NCI-H2227 (cell line): ENCODE data around the gene BMP8A.
A peak's percentile ranks its signal among the peaks of the same experiment; 100 is the strongest.
"Not testable (repeated sequence)": the region's sequence is repeated elsewhere in the genome, so short reads cannot be mapped to it uniquely, and the experiment has no call there.

Experiments
- DNase-seq: peaks from one replicate; lab custom pipeline; 2025; ENCODE audit not compliant: unreplicated experiment; lab: John Stamatoyannopoulos, UW

The BMP8A gene

GRCh38 chr1:39504436-39504835, 13.0 kb downstream of the BMP8A start:
- not testable (repeated sequence) for DNase-seq

- DNase-seq = no peak
Observed at GRCh38 chr1:39505289-39505688, 13.9 kb downstream of the BMP8A start.

DNA sequence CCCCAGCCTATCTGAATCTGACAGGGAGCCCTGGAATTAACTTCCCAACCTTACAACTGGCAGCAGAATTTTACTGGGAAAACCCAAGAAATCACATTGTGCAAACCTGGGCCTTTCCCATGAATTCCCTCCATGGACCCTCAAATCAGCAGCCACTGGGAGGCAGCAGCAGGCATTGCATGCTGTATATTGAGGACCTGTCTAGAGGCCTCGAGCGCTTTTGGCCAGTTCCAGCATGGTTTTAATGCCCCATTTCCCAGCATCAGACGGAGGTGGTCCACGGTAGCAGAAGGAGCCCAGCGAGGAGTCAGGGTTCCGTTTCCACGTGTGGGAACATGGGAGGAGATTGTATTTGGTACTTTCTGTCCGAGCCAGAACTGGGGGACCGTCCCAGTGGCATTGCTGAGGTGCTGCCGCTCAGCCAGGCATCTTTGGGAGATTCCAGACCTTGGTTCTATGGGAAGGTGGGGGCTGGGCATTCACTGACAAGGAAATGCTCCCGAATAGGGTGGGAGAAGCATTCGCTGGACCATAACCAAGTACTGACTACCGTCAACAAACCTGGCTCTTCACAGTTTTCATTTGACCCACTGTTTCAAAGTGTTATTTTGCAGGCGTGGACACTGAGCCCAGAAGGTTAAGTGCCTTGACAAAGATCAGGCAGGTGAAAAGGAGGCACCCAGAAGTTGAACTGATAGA, 15.9 kb downstream of the BMP8A start:
- DNase-seq = peak; percentile 40

DNA sequence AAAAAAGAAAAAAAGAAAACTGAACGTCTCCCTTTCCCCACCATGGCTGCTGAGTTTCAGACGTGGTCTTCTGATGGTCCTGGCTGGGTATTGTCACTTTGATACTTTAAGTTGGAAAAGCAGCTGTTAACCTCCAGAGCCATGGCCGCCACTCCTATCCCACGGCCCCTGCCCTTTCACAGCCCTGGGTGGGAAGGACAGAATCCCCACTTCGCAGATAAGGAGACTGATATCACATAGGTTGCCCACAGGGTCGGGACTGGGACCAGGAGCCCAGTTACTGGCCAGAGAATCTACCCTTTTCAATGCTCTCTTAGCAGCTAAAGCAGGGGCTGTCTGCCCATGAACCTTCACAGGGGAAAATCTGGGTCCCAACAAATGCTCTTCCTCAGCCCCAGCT, 16.8 kb downstream of the BMP8A start:
- no peak for DNase-seq

DNA sequence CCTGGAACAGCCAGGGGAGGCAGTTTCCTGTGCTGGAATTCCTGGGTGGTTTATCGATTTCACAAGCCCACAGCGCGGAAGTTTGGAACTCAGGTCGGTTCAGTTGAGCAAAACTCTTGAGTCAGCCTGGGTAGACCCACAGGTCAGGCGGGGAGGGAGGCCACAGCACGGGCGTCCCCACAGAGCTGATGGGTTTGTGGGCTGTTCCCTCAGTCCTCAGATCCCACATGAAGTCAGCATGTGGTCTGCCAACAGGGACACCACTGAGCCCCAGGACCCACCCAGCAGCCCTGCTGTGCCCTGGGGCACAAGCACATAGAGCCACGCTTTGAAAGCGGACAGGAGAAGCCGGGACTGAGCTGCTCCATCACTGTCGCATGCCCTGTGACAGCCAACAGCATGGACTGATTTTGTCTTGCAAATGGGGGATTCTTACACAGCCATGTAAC, 17.4 kb downstream of the BMP8A start:
- DNase-seq = no peak

- DNase-seq = no peak
Observed at GRCh38 chr1:39509360-39510009, 18.0 kb downstream of the BMP8A start.

DNA sequence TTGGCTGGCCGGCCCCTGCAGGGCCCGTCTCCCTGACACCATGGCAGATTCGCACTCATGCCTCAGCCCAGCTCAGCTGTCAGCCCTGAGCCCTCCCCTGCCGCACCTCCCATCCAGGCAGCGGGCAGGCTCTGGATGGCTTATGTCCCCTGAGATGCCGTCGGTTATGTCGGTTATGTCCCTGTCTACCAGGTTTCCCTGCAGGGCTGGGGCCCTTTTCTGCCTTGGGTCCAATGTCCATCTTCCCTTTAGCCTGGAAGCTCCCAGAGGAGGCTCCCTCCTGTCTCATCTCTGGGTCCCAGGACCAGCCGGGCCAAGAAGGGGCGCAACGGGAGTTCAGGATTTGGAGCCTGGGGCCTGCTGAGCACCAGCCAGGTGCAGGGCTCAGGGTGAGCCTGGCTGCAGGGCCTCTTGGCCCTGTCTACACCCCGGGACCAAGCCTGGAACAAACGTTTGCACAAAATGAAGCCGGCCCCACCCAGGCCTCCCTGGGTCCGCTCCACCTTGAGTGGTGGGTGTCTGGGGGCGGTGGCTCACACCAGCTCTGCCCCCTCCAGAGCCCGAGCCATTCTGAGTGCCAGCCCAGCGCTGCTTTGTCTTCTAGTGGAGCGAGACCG, 19.2 kb downstream of the BMP8A start:
- DNase-seq = not testable (repeated sequence)

- DNase-seq = not testable (repeated sequence)
Observed at GRCh38 chr1:39511477-39511876, 20.0 kb downstream of the BMP8A start.

DNA sequence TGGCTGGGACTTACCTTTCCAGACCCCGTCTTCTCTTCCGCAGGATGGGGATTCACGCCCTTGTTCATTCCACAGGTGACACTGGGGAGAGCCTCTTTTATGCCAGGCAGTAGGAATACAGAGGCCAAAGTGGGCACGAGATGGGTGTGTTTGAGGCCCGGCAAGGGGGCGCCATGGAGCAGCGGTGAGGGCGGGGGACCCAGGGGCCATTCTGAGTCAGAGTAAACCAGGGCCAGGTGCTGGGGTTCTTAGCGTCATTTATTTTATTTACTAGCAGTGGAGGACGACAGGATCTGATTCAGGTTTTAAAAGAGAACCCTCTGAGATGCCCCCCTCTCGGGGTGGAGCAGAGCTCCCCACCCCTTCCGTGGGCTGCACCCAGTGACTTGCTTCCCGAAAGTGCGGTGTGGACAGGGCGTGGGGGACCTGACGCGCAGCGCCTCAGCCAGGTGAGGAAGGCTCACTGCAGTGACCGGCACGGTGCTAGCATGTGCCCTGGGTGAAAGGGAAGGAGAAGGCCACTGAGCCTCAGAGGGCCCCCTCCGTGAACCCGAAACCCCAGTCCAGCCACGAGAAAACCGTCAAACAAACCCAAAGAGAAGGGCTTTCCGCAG, 20.9 kb downstream of the BMP8A start:
- not testable (repeated sequence) for DNase-seq

DNA sequence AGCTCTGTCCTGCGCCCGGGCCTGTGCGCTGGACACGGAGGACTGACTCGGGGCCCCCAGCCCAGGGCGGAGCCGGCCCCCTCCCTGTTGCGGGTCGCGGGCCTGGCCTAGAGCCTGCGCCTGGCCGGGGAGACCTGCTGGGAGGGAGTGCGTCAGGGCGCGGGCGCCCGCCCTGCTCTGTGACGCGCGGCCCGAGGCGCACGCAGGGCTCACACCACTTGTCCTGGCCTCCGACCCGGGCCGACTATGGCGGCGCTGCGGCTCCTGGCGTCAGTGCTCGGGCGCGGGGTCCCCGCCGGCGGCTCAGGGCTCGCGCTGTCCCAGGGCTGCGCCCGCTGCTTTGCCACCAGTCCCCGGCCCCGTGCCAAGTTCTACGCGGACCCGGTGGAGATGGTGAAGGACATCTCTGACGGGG, 23.3 kb downstream of the BMP8A start:
- DNase-seq = not testable (repeated sequence)

DNA sequence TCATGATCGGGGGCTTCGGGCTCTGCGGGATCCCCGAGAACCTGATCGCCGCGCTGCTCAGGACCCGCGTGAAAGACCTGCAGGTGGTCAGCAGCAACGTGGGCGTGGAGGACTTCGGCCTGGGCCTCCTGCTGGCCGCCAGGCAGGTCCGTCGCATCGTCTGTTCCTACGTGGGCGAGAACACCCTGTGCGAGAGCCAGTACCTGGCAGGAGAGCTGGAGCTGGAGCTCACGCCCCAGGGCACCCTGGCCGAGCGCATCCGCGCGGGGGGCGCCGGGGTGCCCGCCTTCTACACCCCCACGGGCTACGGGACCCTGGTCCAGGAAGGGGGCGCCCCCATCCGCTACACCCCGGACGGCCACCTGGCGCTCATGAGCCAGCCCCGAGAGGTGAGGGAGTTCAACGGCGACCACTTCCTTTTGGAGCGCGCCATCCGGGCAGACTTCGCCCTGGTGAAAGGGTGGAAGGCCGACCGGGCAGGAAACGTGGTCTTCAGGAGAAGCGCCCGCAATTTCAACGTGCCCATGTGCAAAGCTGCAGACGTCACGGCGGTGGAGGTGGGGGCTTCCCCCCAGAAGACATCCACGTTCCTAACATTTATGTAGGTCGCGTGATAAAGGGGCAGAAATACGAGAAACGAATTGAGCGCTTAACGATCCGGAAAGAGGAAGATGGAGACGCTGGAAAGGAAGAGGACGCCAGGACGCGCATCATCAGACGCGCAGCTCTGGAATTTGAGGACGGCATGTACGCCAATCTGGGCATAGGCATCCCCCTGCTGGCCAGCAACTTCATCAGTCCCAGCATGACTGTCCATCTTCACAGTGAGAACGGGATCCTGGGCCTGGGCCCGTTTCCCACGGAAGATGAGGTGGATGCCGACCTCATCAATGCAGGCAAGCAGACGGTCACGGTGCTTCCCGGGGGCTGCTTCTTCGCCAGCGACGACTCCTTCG, 24.0 kb downstream of the BMP8A start:
- not testable (repeated sequence) for DNase-seq

DNA sequence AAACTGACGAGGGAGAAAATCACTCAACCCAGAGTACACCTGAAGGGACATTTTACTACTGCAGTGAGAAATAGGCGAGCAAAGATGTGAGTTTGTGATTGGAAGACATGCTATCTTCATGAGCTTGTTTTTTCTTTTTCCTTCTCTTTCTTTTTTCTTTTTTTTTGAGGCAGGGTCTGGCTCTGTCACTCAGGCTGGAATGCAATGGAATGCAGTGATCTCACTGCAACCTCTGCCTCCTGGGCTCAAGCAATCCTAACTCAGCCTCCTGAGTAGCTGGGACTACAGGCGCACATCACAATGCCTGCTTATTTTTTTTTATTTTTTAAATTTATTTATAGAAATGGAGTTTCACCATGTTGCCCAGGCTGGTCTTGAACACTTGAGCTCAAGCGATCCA, 25.4 kb downstream of the BMP8A start:
- DNase-seq = not testable (repeated sequence)

- DNase-seq = not testable (repeated sequence)
Observed at GRCh38 chr1:39517936-39518335, 26.5 kb downstream of the BMP8A start.

DNA sequence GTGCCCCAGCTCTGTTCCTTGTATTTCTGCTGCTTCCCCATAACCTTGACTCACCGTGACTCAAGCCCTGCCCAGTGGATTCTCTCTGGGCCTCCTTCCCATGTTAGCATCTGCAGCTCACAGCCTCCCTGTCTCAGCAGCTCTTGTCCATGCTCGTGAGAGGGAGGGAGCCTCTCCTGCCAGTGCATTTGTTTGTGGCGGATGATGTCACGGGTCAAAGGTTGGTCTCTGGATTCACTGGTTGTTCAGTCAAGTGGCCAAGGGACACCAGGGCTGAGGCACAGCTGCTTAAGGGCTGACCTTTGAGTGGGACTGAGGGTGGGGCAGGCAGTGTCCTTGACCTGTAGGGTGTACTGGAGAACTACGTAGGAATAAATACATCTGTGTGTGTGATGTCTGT, 27.9 kb downstream of the BMP8A start:
- not testable (repeated sequence) for DNase-seq

- peak; percentile 14 for DNase-seq
Observed at GRCh38 chr1:39522221-39522620, 30.8 kb downstream of the BMP8A start.

GRCh38 chr1:39522661-39523567, 31.5 kb downstream of the BMP8A start:
- DNase-seq = no peak

GRCh38 chr1:39524171-39524570, 32.7 kb downstream of the BMP8A start:
- no peak for DNase-seq

GRCh38 chr1:39524591-39525365, 33.3 kb downstream of the BMP8A start:
- DNase-seq = no peak
